SK-N-SH (cell line): ENCODE measurements around the gene PLOD3. TPM values are rescaled to one million over a fixed set of nuclear protein-coding genes. Genes with fewer than 3 reads are reported as not detected.

ENCODE experiments used
- CHD2 ChIP-seq: fragments of 150-350 bp; IDR thresholded peaks from 2 replicates; pipeline ENCODE4 v1.6.1; 2018; ENCODE audit warnings: low read length; ENCODE audit not compliant: partially characterized antibody
- EP300 ChIP-seq, 2 experiments: IDR thresholded peaks; 2 replicates each; pipeline versions ENCODE4 v1.4.0 to v1.6.1; 2012; ENCODE audit warnings: borderline replicate concordance in 1 of 2, low read depth in 1 of 2, low read length in 1 of 2
- EZH2phosphoT487 ChIP-seq: fragments of 200-600 bp; sonication (generic); IDR thresholded peaks from 2 replicates; pipeline ENCODE4 v1.6.1; 2017; ENCODE audit warnings: low read depth, mixed run types, mild to moderate bottlenecking, antibody characterized with exemption, moderate library complexity, borderline replicate concordance
- FOXJ3 ChIP-seq: sonication (generic); formaldehyde crosslinking; IDR thresholded peaks from 2 replicates; pipeline ENCODE4 v1.5.1; 2020; ENCODE audit warnings: mild to moderate bottlenecking, missing genetic modification reagents
- GATA2 ChIP-seq: sonication (generic); formaldehyde crosslinking; IDR thresholded peaks from 2 replicates; pipeline ENCODE4 v1.5.0; 2020; ENCODE audit warnings: mild to moderate bottlenecking, missing genetic modification reagents
- MXI1 ChIP-seq: IDR thresholded peaks from 2 replicates; pipeline ENCODE4 v1.6.1; 2012; ENCODE audit warnings: mild to moderate bottlenecking, low read depth, low read length, improper control_type of control experiment
- PBX3 ChIP-seq: IDR thresholded peaks from 2 replicates; pipeline ENCODE4; 2012
- RCOR1 ChIP-seq: fragments of 150-350 bp; IDR thresholded peaks from 2 replicates; pipeline ENCODE4 v1.6.1; 2017; ENCODE audit warnings: antibody characterized with exemption, low read length
- REST ChIP-seq: IDR thresholded peaks from 2 replicates; pipeline ENCODE4 v1.6.1; 2012; ENCODE audit warnings: mild to moderate bottlenecking, low read depth, low read length, moderate library complexity
- RFX5 ChIP-seq: IDR thresholded peaks from 2 replicates; pipeline ENCODE4 v1.6.1; 2012; ENCODE audit warnings: mild to moderate bottlenecking, improper control_type of control experiment, low read length
- SIN3A ChIP-seq: IDR thresholded peaks from 2 replicates; pipeline ENCODE4 v1.6.1; 2012; ENCODE audit warnings: low read depth, mild to moderate bottlenecking, low read length, moderate library complexity, borderline replicate concordance
- SMC3 ChIP-seq: IDR thresholded peaks from 2 replicates; pipeline ENCODE4 v1.6.1; 2012; ENCODE audit warnings: low read depth, low read length, improper control_type of control experiment
- TAF1 ChIP-seq: IDR thresholded peaks from 2 replicates; pipeline ENCODE4 v1.6.1; 2012; ENCODE audit warnings: low read depth, mild to moderate bottlenecking, low read length, moderate library complexity, borderline replicate concordance
- USF1 ChIP-seq: IDR thresholded peaks from 2 replicates; pipeline ENCODE4 v1.4.0; 2012; ENCODE audit warnings: low read depth, borderline replicate concordance
- YY1 ChIP-seq: IDR thresholded peaks from 2 replicates; pipeline ENCODE4 v1.4.0; 2012; ENCODE audit warnings: low read depth, mild to moderate bottlenecking
- polyA plus RNA-seq, 3 experiments: library from polyadenylated mRNA; depleted of rRNA; stranded (reverse); fragments of >200 nt; gene quantifications; 2 replicates each; pipeline ENCODE4 v1.2.3, GENCODE V29; 2012
- TF ChIP-seq, protein P1 (sequence below): fragments of 150-350 bp; IDR thresholded peaks from 2 replicates; pipeline ENCODE4 v1.6.1; 2017; ENCODE audit warnings: antibody characterized with exemption, low read length, low read depth, borderline replicate concordance

Gene PLOD3
- polyA plus RNA-seq, 1 of the 3 experiments (the other 2 are of a cell fraction) = 276 TPM

DNA sequence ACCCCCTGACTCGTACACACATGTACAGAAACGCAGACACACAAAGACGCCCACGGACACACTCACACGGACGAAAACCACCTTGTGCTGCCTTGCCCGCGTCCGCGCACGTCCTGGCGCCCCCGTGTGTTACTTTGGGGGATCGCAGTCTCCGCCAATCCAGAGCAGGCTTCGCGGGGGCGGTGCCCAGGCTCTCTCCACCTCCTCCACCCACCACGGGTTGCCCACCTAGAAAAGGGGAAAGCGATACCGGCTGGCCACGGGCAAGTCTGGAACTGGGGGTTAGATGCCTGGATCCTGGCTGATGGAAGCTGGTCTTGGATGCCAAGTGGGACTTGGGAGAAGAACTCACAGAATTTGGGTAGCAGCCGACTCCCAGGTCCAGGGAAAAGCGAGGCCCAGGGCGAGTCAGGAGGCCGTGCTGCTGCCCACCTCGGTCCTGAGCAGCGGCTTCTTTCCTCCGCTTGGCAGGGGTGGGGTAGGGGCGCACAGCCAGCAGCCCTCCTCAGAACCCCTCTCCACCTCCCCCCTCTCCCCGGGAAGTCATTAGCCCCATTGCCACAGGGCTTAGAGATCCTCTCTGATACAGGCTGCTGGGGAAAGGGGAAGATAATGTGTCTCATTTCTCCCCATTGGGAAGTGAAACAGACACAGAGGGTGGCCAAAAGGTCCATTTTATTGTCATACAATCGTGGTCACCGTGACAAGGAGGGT lies 47.4 kb downstream of the PLOD3 start (continued):
- TF ChIP-seq MXI1 = peak; percentile 71; the same call in 1 of the 2 replicates
- TF ChIP-seq FOXJ3 (CRISPR knock-in tag) = no peak
- no peak for TF ChIP-seq USF1
- peak; percentile 85 for TF ChIP-seq SMC3
- TF ChIP-seq RFX5 = no peak
- TF ChIP-seq GATA2 (CRISPR knock-in tag) = peak; percentile 91
- no peak for TF ChIP-seq YY1
- no peak; the same call in 1 of the 2 replicates for TF ChIP-seq PBX3
- TF ChIP-seq EP300 (IDR thresholded peaks at IDR 0.05; ENCODE audit: borderline replicate concordance in 1 of 2, low read depth in 1 of 2, low read length in 1 of 2) = peak in 1 of 2 experiments; percentile 44; a peak in 1 of 4 replicates
- TF ChIP-seq REST = peak; percentile 75
- peak; percentile 71; the same call in 1 of the 2 replicates for TF ChIP-seq SIN3A
- no peak for TF ChIP-seq RCOR1
- TF ChIP-seq EZH2phosphoT487 = no peak
- no peak for TF ChIP-seq TAF1
- TF ChIP-seq, protein P1, sequence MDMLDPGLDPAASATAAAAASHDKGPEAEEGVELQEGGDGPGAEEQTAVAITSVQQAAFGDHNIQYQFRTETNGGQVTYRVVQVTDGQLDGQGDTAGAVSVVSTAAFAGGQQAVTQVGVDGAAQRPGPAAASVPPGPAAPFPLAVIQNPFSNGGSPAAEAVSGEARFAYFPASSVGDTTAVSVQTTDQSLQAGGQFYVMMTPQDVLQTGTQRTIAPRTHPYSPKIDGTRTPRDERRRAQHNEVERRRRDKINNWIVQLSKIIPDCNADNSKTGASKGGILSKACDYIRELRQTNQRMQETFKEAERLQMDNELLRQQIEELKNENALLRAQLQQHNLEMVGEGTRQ = no peak
- TF ChIP-seq CHD2 = peak; percentile 45
